Mucosa of descending colon (tissue), 3 donors: ENCODE data around the gene CCR8. TPM values are rescaled to one million over a fixed set of nuclear protein-coding genes. Genes with fewer than 3 reads are reported as not detected.

Experiments
- ATAC-seq: fragments of 200-7000 bp; cut with Tn5 transposase; one replicate; pipeline ENCODE4 v1.9.1; 2020; ENCODE audit warnings: mild to moderate bottlenecking, moderate library complexity
- DNase-seq, 3 donors: peaks; one replicate each; pipeline ENCODE4 v3.0.0-alpha.2; 2020
- H3K36me3 ChIP-seq: fragments of 200-600 bp; one replicate; pipeline ENCODE4 v1.8.0; 2021; ENCODE audit warnings: low read depth, mild to moderate bottlenecking
- H3K4me1 ChIP-seq: fragments of 200-600 bp; one replicate; pipeline ENCODE4 v1.8.0; 2021; ENCODE audit warnings: low read depth, mild to moderate bottlenecking
- H3K4me3 ChIP-seq: fragments of 200-600 bp; one replicate; pipeline ENCODE4 v1.8.0; 2021; ENCODE audit warnings: mild to moderate bottlenecking
- H3K9me3 ChIP-seq: fragments of 200-600 bp; one replicate; pipeline ENCODE4 v1.8.0; 2021; ENCODE audit warnings: mild to moderate bottlenecking
- intact Hi-C, 2 donors: fragments of 100-400 bp; cut with DNase I in 1 of 2; cut with micrococcal nuclease in 1 of 2; formaldehyde crosslinking; loops; one replicate each; pipeline versions ENCODE4 v1.11.0 to v1.11.1; 2022; cut with DNase I, micrococcal nuclease
- total RNA-seq, 3 donors: library from RNA; stranded (reverse); fragmentation: NEBNext Ultra II Directional in 2 of 3; extraction: Animal tissue kit (Norgen Biotek cat#: 25700) in 2 of 3; gene quantifications; one replicate each; pipeline versions ENCODE4 v1.2.1 to v1.2.4, GENCODE V29; 2021 to 2023
- TF ChIP-seq, protein P1 (sequence below): fragments of 200-600 bp; IDR thresholded peaks from one replicate; pipeline ENCODE4 v1.8.0; 2022; ENCODE audit warnings: antibody characterized with exemption, mild to moderate bottlenecking
- donor health status: DM: no; HTN: no; CAD: no; lungs with moderate emphysema.
- donor health status: DM: no; HTN: no; CAD: no.
- donor health status: DM: no; HTN: yes; CAD: no.

CCR8 gene
- total RNA-seq, 3 donors from 2014 or later, result 0.36 TPM; not detected in 2

GRCh38 chr3:39284457-39284881, 45.0 kb upstream of the CCR8 start:
- ATAC-seq, result no peak
- no peaks in the 10 kb centered on the region for H3K4me1 ChIP-seq
- H3K36me3 ChIP-seq, result no peaks in the 10 kb centered on the region
- H3K4me3 ChIP-seq, result no peak overlapping the region
- TF ChIP-seq, protein P1, sequence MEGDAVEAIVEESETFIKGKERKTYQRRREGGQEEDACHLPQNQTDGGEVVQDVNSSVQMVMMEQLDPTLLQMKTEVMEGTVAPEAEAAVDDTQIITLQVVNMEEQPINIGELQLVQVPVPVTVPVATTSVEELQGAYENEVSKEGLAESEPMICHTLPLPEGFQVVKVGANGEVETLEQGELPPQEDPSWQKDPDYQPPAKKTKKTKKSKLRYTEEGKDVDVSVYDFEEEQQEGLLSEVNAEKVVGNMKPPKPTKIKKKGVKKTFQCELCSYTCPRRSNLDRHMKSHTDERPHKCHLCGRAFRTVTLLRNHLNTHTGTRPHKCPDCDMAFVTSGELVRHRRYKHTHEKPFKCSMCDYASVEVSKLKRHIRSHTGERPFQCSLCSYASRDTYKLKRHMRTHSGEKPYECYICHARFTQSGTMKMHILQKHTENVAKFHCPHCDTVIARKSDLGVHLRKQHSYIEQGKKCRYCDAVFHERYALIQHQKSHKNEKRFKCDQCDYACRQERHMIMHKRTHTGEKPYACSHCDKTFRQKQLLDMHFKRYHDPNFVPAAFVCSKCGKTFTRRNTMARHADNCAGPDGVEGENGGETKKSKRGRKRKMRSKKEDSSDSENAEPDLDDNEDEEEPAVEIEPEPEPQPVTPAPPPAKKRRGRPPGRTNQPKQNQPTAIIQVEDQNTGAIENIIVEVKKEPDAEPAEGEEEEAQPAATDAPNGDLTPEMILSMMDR, result no peak
- H3K9me3 ChIP-seq, result no peaks in the 10 kb centered on the region
- DNase-seq, result no peak
- intact Hi-C loops, result loop anchor here in 1 of 2 donors (10.0 kb wide), 1 partner anchor 160 kb away; no protein-coding TSS in a partner anchor

GRCh38 chr3:39285332-39285731, 44.2 kb upstream of the CCR8 start:
- ATAC-seq (no peak), DNase-seq (no peak)
- Histone ChIP-seq H3K36me3 (no peaks in the 10 kb centered on the region), H3K9me3 (no peaks in the 10 kb centered on the region), H3K4me3 (no peak overlapping the region), H3K4me1 (no peaks in the 10 kb centered on the region)
- TF ChIP-seq, protein P1, result no peak
- intact Hi-C loops, result loop anchor here (5.0 to 10.0 kb wide), 2 partner anchors 158 to 161 kb away; no protein-coding TSS in a partner anchor

DNA sequence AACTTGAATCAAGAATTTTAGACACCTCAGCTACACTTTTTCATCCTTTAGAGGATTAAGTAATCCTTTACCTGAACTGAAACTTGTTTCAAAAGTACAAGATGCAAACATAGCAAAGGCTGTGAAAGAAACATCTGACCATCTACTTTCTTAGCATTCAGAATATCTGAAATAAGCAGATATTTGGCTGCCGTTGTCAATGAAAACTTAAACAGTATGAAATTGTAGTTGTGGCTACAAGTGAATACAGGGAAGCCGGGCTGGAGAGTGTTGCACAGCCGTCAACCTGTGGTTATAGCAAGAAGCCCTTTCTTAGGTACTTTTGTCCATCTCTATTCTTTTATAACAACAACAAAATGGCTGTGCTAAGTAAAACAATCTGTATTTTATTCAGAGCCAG, 42.7 kb upstream of the CCR8 start:
- H3K4me3 ChIP-seq, result no peak overlapping the region
- ATAC-seq (no peak), DNase-seq (no peak)
- H3K4me1 ChIP-seq, result no peaks in the 10 kb centered on the region
- no peaks in the 10 kb centered on the region for H3K36me3 ChIP-seq
- TF ChIP-seq, protein P1, result no peak
- no peaks in the 10 kb centered on the region for H3K9me3 ChIP-seq
- intact Hi-C loops, result loop anchor here (5.0 to 10.0 kb wide), 2 partner anchors 159 to 162 kb away; no protein-coding TSS in a partner anchor

- no peak for DNase-seq
- no peaks in the 10 kb centered on the region for H3K36me3 ChIP-seq
- no peak overlapping the region for H3K4me3 ChIP-seq
- TF ChIP-seq, protein P1, result no peak
- intact Hi-C loops, result loop anchor here (1.0 to 10.0 kb wide), 3 partner anchors 79 to 163 kb away; no protein-coding TSS in a partner anchor
- ATAC-seq, result no peak
- no peaks in the 10 kb centered on the region for H3K9me3 ChIP-seq
- no peaks in the 10 kb centered on the region for H3K4me1 ChIP-seq
These were observed 42.0 kb upstream of the CCR8 start for GRCh38 chr3:39287216-39288164.

GRCh38 chr3:39288300-39288808, 41.2 kb upstream of the CCR8 start:
- peak; percentile 82 to 87 (median 83) for DNase-seq
- intact Hi-C loops, result loop anchor here (1.0 to 10.0 kb wide), 3 partner anchors 80 to 164 kb away; no protein-coding TSS in a partner anchor
- H3K4me1 ChIP-seq, result no peaks in the 10 kb centered on the region
- H3K4me3 ChIP-seq, result no peak overlapping the region
- H3K9me3 ChIP-seq, result no peaks in the 10 kb centered on the region
- peak; percentile 92 for ATAC-seq
- TF ChIP-seq, protein P1, result peak; percentile 56
- H3K36me3 ChIP-seq, result no peaks in the 10 kb centered on the region
